Measurements from ENCODE around the gene TRIM59.

The TRIM59 gene

DNA sequence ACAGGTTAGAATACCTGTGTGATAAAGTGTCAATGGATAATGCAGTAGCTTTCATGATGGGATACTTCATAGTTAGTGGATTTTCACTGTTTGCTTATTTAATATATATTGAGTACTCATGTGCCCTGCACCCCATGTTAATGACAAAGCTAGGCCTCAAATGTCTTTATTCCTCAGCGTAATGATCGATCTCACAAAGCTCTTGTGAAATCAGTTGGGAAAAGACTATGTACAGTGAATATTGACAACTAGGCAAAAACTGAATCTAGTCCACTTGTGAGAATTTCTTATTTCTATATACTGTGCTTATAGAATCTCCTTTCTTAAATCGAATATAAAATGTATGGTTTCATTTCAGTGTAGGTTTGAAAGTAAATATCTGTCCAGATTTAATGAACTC, 32.3 kb downstream of the TRIM59 start:
- no peak for DNase-seq (ENCODE audit: low spot score)
- in situ Hi-C loops (cut with MboI; ENCODE audit: low pct_unique_long_range_greater_than_20kb, low sequenced_read_pairs, unreplicated experiment), result no loop called here
- no peak for TF ChIP-seq CTCF (IDR thresholded peaks at IDR 0.05; ENCODE audit: extremely low read depth, insufficient read depth, missing control alignments)

- in situ Hi-C loops (cut with MboI; ENCODE audit: low pct_unique_long_range_greater_than_20kb, low sequenced_read_pairs, unreplicated experiment), result no loop called here
- peak; percentile 48 for DNase-seq (ENCODE audit: low spot score)
- peak; percentile 83 for TF ChIP-seq CTCF (IDR thresholded peaks at IDR 0.05; ENCODE audit: extremely low read depth, insufficient read depth, missing control alignments)
Measured at GRCh38 chr3:160413613-160414248, 35.9 kb downstream of the TRIM59 start.

DNA sequence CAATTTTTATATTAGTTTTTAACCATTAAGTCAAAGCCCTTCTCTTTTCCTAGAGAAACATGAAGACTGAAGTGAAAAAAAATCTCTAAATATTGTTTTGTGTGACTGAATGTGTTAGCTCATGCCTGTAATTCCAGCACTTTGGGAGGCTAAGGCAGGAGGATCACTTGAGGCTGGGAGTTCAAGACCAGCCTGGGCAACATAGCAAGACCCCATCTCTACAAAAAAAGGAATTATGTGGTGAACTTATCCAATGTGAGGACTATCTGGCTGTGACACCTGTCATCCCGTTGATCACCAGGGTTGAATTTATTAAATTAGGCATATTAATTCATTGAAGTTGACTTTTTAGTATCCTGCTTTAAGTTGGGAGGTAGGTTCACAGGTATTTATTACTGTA, 37.1 kb downstream of the TRIM59 start:
- in situ Hi-C loops (cut with MboI; ENCODE audit: low pct_unique_long_range_greater_than_20kb, low sequenced_read_pairs, unreplicated experiment), result no loop called here
- no peak for DNase-seq (ENCODE audit: low spot score)
- TF ChIP-seq CTCF (IDR thresholded peaks at IDR 0.05; ENCODE audit: extremely low read depth, insufficient read depth, missing control alignments), result no peak

GRCh38 chr3:160409812-160410610, 39.6 kb downstream of the TRIM59 start:
- in situ Hi-C loops (cut with MboI; ENCODE audit: low pct_unique_long_range_greater_than_20kb, low sequenced_read_pairs, unreplicated experiment), result no loop called here
- DNase-seq (ENCODE audit: low spot score), result no peak
- no peak for TF ChIP-seq CTCF (IDR thresholded peaks at IDR 0.05; ENCODE audit: extremely low read depth, insufficient read depth, missing control alignments)

DNA sequence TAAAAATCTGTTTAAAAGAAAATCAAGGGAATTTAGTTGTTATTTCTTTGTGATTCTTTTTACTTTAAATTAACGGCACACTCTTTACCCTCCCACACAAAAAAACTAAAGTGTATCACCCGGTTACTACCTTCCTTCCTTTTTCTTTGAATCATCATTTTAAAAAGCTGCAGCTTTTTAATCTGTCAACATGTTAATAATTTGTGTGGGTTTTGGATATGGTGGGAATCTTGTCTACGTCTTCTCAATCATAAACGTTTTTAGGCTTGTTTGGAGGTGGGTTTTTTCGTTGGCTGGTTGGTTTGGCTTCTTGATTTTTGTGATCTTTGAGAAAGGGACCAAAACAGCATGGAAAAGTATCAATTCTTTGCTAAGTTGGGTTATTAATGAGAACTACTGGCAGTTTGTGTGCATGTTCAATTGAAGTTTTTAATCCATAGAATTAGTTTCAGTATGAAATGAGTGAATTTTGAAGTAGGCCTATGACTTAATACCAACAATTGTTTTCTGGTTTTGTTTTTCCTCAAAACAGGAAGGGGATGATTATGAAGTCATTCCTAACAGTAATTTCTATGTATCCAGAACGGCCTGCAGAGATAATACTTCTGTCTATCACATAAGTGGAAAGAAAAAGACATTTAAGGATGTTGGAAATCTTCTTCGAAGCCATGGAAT, 45.7 kb downstream of the TRIM59 start:
- in situ Hi-C loops (cut with MboI; ENCODE audit: low pct_unique_long_range_greater_than_20kb, low sequenced_read_pairs, unreplicated experiment), result no loop called here
- TF ChIP-seq CTCF (IDR thresholded peaks at IDR 0.05; ENCODE audit: extremely low read depth, insufficient read depth, missing control alignments), result no peak
- no peak for DNase-seq (ENCODE audit: low spot score)

DNA sequence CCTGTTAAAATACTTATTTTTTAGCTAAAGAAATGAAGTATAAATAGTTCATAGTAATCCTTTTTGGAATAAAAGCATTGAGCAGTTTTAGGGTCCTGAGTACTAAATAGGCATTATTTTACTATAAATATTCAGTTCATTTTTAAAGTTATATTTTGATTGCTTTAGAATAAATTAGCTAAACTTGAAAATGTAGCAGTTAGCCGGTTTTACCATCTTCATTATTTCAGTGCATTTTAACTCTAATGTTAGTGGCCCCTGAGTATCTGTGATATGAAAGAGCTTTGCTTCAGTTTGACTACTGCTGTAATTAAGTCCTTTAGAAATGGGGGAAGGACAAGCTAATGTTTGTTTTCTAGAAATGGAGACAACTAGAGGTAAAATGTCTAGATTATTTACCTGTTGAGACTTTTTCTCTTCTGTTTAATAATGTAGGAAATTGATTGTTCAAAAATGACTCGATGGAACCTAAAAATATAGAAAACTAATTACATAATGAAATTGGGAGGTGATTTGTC, 46.5 kb downstream of the TRIM59 start:
- no peak for DNase-seq (ENCODE audit: low spot score)
- in situ Hi-C loops (cut with MboI; ENCODE audit: low pct_unique_long_range_greater_than_20kb, low sequenced_read_pairs, unreplicated experiment), result no loop called here
- no peak for TF ChIP-seq CTCF (IDR thresholded peaks at IDR 0.05; ENCODE audit: extremely low read depth, insufficient read depth, missing control alignments)

Measured in GM13977 (cell line).